ENCODE measurements around the gene TMEM219. TPM values are rescaled to one million over a fixed set of nuclear protein-coding genes. Genes with fewer than 3 reads are reported as not detected.

The TMEM219 gene
- total and polyA plus RNA-seq, 4 donors = 25.5 to 75.9 (median 46.9) TPM

- H3K27me3 ChIP-seq (ENCODE audit: control insufficient read depth in 4 of 4, insufficient read depth in 4 of 4, low read length in 3 of 4) = peaks cover 0 to 9% (median 4%) of the 10 kb centered on the region in 4 donors
- no peaks in the 10 kb centered on the region for H3K9me3 ChIP-seq (ENCODE audit: control insufficient read depth in 4 of 4, low read length in 3 of 4)
- TF ChIP-seq RAD21 (IDR thresholded peaks at IDR 0.05) (no peak), YY1 (IDR thresholded peaks at IDR 0.05) (no peak), FOXA1 (IDR thresholded peaks at IDR 0.05) (no peak), EGR1 (IDR thresholded peaks at IDR 0.05; ENCODE audit: low read depth in 2 of 2) (no peak), HNF4G (IDR thresholded peaks at IDR 0.05) (no peak), JUND (IDR thresholded peaks at IDR 0.05) (no peak), GABPA (IDR thresholded peaks at IDR 0.05 in 1 of 2, conservative IDR thresholded peaks at IDR 0.05 in 1 of 2) (no peak), FOXA2 (IDR thresholded peaks at IDR 0.05) (no peak), NR2F2 (IDR thresholded peaks at IDR 0.05) (no peak), SP1 (IDR thresholded peaks at IDR 0.05) (no peak), CTCF (IDR thresholded peaks at IDR 0.05; ENCODE audit: low read depth, low read length, missing input control) (no peak), RXRA (IDR thresholded peaks at IDR 0.05) (no peak), HNF4A (conservative IDR thresholded peaks at IDR 0.05) (no peak), TAF1 (conservative IDR thresholded peaks at IDR 0.05) (no peak)
- TF ChIP-seq, protein P1, sequence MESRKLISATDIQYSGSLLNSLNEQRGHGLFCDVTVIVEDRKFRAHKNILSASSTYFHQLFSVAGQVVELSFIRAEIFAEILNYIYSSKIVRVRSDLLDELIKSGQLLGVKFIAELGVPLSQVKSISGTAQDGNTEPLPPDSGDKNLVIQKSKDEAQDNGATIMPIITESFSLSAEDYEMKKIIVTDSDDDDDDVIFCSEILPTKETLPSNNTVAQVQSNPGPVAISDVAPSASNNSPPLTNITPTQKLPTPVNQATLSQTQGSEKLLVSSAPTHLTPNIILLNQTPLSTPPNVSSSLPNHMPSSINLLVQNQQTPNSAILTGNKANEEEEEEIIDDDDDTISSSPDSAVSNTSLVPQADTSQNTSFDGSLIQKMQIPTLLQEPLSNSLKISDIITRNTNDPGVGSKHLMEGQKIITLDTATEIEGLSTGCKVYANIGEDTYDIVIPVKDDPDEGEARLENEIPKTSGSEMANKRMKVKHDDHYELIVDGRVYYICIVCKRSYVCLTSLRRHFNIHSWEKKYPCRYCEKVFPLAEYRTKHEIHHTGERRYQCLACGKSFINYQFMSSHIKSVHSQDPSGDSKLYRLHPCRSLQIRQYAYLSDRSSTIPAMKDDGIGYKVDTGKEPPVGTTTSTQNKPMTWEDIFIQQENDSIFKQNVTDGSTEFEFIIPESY (IDR thresholded peaks at IDR 0.05) = no peak
- TF ChIP-seq, protein P2, sequence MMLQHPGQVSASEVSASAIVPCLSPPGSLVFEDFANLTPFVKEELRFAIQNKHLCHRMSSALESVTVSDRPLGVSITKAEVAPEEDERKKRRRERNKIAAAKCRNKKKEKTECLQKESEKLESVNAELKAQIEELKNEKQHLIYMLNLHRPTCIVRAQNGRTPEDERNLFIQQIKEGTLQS (IDR thresholded peaks at IDR 0.05) = no peak
- TF ChIP-seq, protein P3, sequence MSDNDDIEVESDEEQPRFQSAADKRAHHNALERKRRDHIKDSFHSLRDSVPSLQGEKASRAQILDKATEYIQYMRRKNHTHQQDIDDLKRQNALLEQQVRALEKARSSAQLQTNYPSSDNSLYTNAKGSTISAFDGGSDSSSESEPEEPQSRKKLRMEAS (IDR thresholded peaks at IDR 0.05) = no peak
- peaks cover 0 to 3% (median under 1%) of the 10 kb centered on the region in 4 donors for H3K36me3 ChIP-seq (ENCODE audit: control insufficient read depth in 4 of 4, insufficient read depth in 3 of 4, low read depth in 1 of 4, low read length in 3 of 4)
- H3K27ac ChIP-seq (ENCODE audit: low read depth in 1 of 2, low read length in 2 of 2) = no peak overlapping the region
- no peak for DNase-seq (ENCODE audit: low spot score)
- H3K4me3 ChIP-seq (ENCODE audit: low read depth in 1 of 3, low read length in 3 of 3) = no peak overlapping the region
- no peak overlapping the region for H3K9ac ChIP-seq (ENCODE audit: low read depth in 1 of 2, low read length in 2 of 2)
- 76% methylated on average over 11 of the region's 11 CpGs for WGBS
- peaks cover 4 to 9% (median 4%) of the 10 kb centered on the region in 4 donors for H3K4me1 ChIP-seq (ENCODE audit: control insufficient read depth in 4 of 4, insufficient read depth in 4 of 4, low read length in 3 of 4)
Observed at GRCh38 chr16:30007378-30007895, 45.6 kb downstream of the TMEM219 start.

DNA sequence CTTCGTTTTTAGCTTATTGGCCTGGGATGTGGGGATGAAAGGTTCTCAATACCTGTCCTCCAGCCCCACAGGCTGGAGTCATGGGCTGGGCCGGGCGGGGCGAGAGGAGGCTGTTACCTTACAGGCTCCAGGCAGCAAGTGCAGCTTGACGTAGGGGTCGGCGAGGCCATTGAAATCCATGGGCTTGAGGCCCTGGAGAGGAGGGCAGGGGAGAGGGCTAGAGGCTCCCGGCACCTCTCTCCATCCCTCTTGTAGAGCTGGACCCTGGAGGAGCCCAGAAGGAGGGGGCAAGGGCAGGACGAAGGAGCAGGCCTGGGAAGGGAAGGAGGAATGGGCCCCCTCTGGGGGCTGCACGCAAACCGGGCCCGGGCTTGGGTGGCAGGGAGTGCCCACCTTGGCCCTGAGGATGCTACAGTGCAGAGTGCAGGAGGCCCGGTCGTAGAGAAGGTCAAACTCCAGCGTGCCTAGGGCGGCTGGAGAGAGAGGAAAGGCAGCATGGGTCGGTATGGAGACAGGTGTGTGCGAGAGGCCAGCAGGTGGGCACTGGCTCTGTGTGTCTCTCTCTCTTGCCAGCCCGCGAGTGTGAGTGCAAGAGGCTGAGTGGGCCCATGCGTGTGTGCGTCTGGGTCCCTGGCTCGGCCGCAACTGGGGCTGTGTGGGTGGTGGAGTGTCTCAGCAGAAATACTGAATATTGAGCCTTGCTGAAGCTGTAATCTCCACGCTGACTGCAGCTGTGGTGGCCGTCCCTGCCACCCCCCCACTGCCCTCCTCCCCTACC, 47.4 kb downstream of the TMEM219 start:
- Histone ChIP-seq H3K27me3 (ENCODE audit: control insufficient read depth in 4 of 4, insufficient read depth in 4 of 4, low read length in 3 of 4) (peaks cover 0 to 9% (median 4%) of the 10 kb centered on the region in 4 donors), H3K27ac (ENCODE audit: low read depth in 1 of 2, low read length in 2 of 2) (no peak overlapping the region), H3K9me3 (ENCODE audit: control insufficient read depth in 4 of 4, low read length in 3 of 4) (no peaks in the 10 kb centered on the region), H3K36me3 (ENCODE audit: control insufficient read depth in 4 of 4, insufficient read depth in 3 of 4, low read depth in 1 of 4, low read length in 3 of 4) (peaks cover 0 to 3% (median 0%) of the 10 kb centered on the region in 4 donors), H3K4me1 (ENCODE audit: control insufficient read depth in 4 of 4, insufficient read depth in 4 of 4, low read length in 3 of 4) (peaks cover 4 to 9% (median 4%) of the 10 kb centered on the region in 4 donors), H3K9ac (ENCODE audit: low read depth in 1 of 2, low read length in 2 of 2) (no peak overlapping the region), H3K4me3 (ENCODE audit: low read depth in 1 of 3, low read length in 3 of 3) (no peak overlapping the region)
- DNase-seq (ENCODE audit: low spot score) = no peak
- 38% methylated on average over 26 of the region's 26 CpGs for WGBS
- TF ChIP-seq, protein P1 (IDR thresholded peaks at IDR 0.05) = no peak
- TF ChIP-seq SP1 (IDR thresholded peaks at IDR 0.05) = no peak
- TF ChIP-seq NR2F2 (IDR thresholded peaks at IDR 0.05) = no peak
- TF ChIP-seq RXRA (IDR thresholded peaks at IDR 0.05) = no peak
- no peak for TF ChIP-seq JUND (IDR thresholded peaks at IDR 0.05)
- TF ChIP-seq, protein P3 (IDR thresholded peaks at IDR 0.05) = no peak
- no peak for TF ChIP-seq TAF1 (conservative IDR thresholded peaks at IDR 0.05)
- no peak for TF ChIP-seq RAD21 (IDR thresholded peaks at IDR 0.05)
- TF ChIP-seq CTCF (IDR thresholded peaks at IDR 0.05; ENCODE audit: low read depth, low read length, missing input control) = no peak
- no peak for TF ChIP-seq HNF4A (conservative IDR thresholded peaks at IDR 0.05)
- TF ChIP-seq HNF4G (IDR thresholded peaks at IDR 0.05) = no peak
- TF ChIP-seq YY1 (IDR thresholded peaks at IDR 0.05) = no peak
